Activated CD8-positive, alpha-beta memory T cell treated with anti-CD3 and anti-CD28 coated beads for 36 hours (primary cell): ENCODE measurements around the gene CGNL1. TPM values are rescaled to one million over a fixed set of nuclear protein-coding genes. Genes with fewer than 3 reads are reported as not detected.

Experiments
- CTCF ChIA-PET: fragments of 350-600 bp; sonication (Branson Sonifier 250); formaldehyde crosslinking; loops from one replicate; lab custom pipeline; 2021; ENCODE audit warnings: antibody characterized with exemption; lab: Charles Lee
- POLR2A ChIA-PET: fragments of 350-600 bp; sonication (Branson Sonifier 250); formaldehyde crosslinking; loops from one replicate; lab custom pipeline; 2021; ENCODE audit warnings: antibody characterized with exemption; lab: Charles Lee
- total RNA-seq, 2 experiments: library from RNA; stranded (reverse); gene quantifications; one replicate each; pipeline ENCODE4 v1.2.3, GENCODE V29; 2021

CGNL1 gene
- total RNA-seq, 2 experiments from 2014 or later = not detected

DNA sequence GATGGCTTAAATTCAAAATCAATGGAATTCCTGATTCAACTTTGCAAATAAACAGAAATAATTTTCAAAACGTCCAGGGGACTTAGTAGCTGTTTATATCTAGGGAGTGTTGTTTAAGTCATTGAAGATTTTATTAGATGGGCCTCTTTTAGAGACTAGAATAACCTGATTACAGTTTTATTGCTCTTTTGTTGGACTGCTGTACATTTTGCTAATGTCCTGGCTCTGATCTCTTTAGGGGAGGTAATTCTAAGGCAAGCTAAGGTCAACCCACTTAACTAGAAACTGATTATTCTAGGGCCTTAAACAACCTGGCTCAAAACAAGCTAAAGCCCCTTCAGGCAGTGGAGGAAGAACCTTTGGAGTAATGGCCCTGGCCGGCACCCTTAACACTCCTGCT, 153.4 kb downstream of the CGNL1 start:
- ChIA-PET CTCF (interaction anchor here (2.9 kb wide), 1 partner anchor 190 kb away, joined by 23 read pairs; no protein-coding TSS in a partner anchor), POLR2A (no interaction called here)

DNA sequence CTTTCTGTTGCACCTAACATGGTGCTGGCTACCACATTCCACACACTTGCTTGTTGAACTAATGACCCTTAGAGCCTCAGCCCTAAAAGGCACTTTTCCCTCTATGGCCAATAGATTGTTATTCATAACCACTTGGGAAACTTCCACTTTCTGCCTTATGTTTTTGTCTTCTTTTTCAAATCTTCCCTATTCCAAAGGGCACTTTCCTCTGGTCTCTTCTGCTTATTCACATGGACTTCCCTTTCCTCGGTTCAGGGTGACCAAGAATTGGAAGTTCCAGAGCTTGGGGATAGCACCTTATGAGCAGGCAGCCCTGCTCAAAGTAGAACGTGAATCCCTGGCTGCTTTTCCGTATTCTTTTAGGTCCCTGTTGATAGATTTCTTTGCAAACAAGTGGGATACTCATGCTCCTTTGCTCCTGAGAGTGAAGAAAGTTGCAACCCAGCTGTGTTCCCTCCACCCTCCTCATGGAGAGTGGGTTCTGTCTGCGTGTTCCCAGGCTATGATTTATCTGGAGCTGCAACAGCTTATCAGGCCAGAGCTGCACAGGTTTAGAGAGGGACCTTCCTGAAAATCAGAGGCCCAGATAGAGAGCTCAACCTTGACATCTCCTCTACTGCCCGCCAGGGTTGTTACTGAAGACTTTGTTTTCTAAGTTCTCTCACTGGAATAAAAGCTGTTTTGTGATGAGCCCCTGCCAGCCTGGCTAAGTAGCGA, 156.6 kb downstream of the CGNL1 start:
- POLR2A ChIA-PET = no interaction called here
- CTCF ChIA-PET = no interaction called here

DNA sequence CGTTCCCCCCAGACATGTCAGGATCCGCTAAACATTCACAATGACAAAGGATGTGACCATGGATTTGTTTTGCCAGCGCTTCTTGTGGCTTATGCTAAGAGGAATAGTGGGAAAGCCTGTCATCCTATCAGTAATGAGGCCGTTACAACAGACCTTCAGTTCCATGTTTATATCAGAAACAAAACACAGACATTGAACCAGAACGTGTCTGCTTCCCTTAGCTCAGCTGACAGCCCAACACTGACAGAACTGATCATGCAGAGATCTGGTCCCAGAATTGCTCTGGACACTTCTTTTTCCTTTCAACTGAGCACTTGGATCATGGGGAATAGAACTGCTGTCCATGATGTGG, 157.1 kb downstream of the CGNL1 start:
- ChIA-PET POLR2A (no interaction called here), CTCF (no interaction called here)

DNA sequence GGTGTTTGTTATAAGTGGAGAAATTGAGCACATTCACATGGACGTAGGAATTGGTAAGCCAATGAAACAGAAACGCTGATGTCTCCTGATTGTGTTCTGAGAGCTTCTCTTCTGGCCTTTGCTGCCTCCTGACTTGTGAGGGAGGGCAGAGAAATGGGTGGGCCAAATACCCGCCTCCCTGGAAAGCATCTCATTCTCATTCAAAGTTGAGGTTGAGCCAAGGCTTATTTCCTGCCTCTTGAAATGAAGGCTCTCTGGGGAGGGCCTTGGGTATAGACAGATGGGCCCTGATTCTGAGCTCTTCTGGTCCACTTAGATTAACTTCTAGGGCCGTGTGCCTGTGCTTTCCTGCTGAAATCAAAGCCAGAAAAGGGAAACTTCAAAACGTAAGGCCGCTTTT, 158.0 kb downstream of the CGNL1 start:
- ChIA-PET CTCF (no interaction called here), POLR2A (interaction anchor here (0.5 kb wide), 1 partner anchor 895 kb away, joined by 3 read pairs; no protein-coding TSS in a partner anchor)

DNA sequence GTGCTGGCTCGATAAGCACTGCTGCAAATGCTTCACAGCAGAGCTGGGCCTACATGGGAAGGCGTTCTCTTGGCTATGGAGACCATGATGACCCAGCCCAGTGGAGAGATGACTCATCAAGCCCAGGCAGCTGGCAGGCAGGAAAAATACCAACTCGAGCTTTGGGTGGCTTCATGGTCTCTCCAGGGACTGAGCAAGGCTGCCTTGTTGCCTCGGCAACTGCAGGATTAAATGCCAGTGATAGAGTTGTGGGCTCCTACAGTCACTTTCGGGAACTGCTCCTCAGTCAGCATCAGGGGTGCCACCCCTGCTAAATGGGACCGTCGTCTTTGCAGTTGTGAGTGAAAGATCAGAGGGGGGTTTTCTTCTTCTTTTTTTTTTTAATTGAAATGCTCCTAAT, 160.8 kb downstream of the CGNL1 start:
- POLR2A ChIA-PET = no interaction called here
- CTCF ChIA-PET = no interaction called here

DNA sequence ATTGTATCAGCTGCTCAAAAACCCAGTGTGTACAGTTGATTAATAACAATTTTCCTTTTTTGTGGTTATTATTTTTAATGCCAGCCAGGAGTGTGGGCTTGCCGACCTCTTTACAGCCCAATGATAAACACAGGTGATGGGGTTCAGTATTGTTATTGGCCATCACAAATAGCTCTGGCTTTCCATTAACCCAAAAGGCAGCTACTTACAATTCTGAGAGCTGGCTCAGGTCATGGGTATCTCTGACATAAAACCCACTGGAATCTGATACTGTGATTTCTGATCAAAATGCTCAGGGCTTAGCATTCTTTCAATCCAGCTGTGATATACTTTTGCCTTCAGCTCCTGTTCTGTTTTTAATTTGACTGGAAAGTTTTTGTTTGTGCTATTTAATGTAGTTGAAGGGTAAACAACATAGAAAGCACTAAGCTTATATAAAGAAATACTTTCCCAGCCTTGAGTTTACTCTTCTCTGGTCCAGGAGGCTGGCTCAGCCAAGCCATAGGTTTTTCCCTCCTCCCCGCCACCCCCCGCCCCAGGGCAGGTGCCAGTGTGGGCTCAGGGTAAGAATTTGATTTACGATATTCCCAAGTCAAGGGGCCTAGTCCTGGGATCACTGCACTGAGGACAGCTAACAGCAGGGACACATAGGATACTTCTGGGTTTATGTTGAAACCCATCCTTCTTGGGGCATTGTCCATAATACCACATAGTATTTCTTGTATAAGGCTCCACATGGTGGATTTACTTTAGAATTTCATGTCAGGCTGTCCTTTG, 161.4 kb downstream of the CGNL1 start:
- POLR2A ChIA-PET = no interaction called here
- CTCF ChIA-PET = no interaction called here

DNA sequence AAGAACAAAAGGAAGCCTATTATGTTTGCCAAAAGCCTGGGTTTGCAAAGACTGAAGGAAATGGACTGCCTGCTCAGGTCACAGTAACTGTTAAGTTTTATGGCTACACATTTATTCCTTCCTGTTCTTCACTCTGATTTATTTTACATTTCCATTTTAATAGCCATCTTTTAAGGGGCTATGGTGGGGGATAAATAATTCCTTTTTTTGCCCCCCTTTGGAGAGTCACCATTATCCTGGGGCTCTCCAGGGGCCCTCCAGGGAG, 161.9 kb downstream of the CGNL1 start:
- POLR2A ChIA-PET = no interaction called here
- CTCF ChIA-PET = no interaction called here

DNA sequence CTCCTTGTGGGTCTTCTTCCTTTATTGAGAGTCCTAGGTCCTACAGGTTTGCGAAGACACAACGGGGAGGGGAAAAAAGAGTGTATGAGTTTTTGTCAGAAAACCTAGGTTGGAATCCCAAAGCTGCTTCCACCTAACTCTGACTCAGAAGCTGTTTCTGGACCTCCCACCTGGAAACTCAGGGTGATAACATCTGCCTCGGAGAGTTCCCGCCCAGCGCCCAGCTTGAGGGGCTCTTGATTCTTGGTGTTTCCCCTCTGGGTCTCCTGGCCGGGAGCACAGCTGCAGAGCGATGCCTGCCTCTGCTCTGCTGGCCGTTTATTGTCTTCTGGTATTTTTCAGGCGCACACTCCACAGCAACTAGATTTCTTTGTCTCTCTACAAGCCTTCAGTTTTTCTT, 162.5 kb downstream of the CGNL1 start:
- CTCF ChIA-PET = no interaction called here

DNA sequence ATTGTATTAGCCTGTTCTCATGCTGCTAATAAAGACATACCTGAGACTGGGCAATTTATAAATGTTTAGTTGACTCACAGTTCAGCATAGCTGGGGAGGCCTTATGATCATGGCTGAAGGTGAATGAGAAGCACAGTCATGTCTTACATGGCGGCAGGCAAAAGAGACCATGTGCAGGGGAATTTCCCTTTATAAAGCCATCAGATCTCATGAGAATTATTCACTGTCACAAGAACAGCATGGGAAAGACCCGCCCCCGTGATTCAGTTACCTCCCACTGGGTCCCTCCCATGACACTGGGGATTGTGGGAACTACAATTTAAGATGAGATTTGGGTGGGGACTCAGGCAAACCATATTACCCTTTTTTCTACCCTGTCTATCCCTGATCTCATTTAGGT, 163.9 kb downstream of the CGNL1 start:
- CTCF ChIA-PET = interaction anchor here (1.2 kb wide), 1 partner anchor 200 kb away, joined by 3 read pairs; no protein-coding TSS in a partner anchor
- POLR2A ChIA-PET = no interaction called here

More for the DNA sequence above, 162.5 kb downstream of the CGNL1 start:
- POLR2A ChIA-PET = no interaction called here

DNA sequence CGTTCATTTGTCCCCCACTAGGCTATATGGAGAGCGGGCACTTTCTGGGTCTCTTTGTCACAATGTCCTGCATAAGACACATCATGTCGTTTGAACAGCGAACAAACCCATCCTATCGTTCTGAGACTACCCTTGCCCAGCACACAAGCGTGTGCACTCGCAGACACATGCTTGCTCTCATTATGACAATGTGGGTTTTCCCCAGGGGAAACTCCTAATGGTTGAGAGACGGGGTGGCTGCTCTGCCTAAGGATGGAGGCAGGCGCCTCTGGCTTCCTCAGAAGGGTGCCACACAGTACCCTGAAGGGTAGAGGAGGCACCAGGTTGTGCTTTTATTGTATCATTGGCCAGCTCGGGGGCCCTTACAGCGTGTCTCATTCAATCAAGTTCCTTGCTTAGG, 164.4 kb downstream of the CGNL1 start:
- ChIA-PET POLR2A (no interaction called here), CTCF (interaction anchor here (1.2 kb wide), 1 partner anchor 200 kb away, joined by 3 read pairs; no protein-coding TSS in a partner anchor)

DNA sequence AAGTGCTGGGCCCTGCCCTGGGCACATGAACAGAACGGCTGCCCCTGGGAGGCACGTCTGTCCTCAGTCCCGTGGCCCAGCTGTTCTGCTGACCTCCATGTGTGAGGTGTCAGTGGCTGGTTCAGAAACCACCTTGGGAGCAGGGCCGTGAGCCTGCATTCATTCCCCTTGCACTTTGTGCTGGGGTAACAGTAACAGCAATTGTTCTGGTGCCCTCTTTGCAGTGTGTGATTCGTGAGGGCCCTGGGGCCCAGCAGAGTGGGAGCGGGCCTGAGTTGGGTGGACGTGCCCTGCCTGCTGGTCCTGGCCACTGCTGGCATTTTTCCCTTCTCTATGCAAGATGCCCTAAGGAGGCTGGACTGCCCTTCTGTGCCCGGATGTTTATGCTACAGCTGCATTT, 165.0 kb downstream of the CGNL1 start:
- POLR2A ChIA-PET = no interaction called here
- CTCF ChIA-PET = interaction anchor here (1.2 kb wide), 2 partner anchors 14 to 201 kb away, joined by 3 to 4 read pairs; no protein-coding TSS in a partner anchor

DNA sequence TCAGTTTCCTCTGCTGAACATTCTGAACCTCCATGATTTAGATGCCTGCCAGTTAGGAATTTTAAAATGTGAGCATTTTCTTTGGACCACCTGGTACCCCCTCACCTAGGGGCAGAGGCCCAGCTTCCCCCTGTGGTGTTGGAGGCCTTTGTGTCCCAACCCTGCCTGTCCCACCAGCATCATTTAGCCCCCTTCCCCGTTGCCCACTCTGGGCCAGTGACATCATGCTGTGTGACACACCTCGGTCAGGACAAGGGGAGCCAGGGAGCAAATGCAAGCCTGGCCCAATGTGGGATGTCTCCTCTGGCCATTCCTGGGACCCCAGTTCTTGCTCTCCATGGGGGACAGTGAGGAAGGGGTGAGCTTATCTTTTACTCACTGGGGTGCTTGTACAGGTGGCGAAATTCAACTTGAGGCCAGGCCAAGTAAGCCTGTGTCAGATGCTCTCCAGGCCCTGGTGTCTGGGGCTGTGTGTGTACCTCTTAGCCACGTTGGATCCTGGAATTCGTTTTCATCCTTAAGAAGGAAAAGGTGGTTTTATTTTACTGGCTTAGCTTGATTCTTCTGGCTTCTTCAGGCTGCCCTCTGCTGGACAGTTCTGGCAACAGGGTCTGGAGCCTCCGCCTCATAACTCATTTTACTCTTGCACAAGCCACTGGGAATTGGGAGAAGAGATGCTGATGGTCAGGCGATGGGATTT, 165.7 kb downstream of the CGNL1 start:
- POLR2A ChIA-PET = no interaction called here
- CTCF ChIA-PET = interaction anchor here (0.7 to 1.2 kb wide), 3 partner anchors 9 to 193 kb away, joined by 3 to 4 read pairs (median 4); no protein-coding TSS in a partner anchor

DNA sequence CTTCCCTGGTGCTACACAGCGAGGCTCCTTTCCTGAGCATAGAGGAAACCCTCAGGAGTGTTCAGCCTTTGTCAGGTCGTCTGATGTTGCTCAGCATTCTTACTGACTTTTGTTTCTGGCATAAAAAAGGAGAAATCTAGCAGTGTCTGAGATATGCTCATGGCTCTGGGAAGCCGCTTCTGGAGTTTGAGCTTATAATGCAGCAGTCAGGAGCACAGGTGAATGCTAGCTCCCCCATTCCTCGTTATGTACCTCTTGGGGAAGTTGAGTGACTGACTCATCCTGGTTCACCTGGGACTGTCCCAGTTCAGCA, 166.2 kb downstream of the CGNL1 start:
- ChIA-PET POLR2A (no interaction called here), CTCF (interaction anchor here (1.2 kb wide), 2 partner anchors 15 to 194 kb away, joined by 3 to 4 read pairs; no protein-coding TSS in a partner anchor)

DNA sequence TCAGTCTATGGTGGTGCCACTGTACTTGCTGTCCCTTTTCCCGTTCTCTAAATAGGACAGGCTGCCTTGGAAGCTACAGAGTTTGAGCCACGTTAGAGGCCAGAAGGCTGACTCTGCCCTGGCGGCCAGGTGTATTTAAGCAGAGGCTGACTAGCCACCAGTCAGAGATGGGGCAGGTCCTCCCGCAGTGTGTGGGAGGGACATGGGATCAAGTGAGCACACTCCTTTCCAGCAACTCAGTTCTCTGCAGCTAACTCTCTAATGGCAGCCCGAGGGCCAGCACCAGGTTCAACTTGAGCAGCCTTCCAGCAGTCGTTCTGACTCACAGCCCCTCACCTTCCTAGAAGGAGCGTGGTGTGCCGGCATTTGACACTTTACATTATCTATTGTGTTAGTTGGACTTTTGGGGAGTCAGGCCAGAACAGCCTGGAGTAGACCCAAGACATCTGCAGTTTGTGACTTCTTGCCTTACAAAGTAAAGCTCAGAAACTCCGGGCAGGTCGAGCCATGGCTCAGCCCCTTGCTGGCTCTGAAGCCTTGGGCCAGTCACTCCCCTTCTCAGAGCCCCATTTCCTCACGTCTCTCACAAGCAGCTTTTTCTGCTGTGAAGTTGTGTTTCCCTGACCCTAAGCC, 168.7 kb downstream of the CGNL1 start:
- ChIA-PET POLR2A (no interaction called here), CTCF (interaction anchor here (1.2 kb wide), 1 partner anchor 204 kb away, joined by 5 read pairs; no protein-coding TSS in a partner anchor)

DNA sequence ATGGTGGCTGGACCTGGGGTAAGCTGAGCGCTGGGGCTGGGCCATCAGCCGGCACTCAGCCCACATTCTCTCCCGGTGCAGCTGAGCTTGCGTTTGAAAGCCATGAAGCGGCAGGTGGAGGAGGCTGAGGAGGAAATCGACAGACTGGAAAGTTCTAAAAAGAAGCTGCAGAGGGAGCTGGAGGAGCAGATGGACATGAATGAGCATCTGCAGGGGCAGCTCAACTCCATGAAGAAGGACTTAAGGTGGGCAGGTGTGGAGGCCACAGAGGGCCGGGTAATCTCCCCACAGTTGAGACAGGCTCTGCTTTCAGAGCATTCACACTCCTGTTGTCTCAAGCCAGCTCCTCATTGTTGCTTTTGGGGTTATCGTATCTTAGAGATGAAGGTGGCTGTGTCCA, 169.7 kb downstream of the CGNL1 start:
- POLR2A ChIA-PET = no interaction called here
- CTCF ChIA-PET = interaction anchor here (1.2 kb wide), 1 partner anchor 205 kb away, joined by 5 read pairs; no protein-coding TSS in a partner anchor

DNA sequence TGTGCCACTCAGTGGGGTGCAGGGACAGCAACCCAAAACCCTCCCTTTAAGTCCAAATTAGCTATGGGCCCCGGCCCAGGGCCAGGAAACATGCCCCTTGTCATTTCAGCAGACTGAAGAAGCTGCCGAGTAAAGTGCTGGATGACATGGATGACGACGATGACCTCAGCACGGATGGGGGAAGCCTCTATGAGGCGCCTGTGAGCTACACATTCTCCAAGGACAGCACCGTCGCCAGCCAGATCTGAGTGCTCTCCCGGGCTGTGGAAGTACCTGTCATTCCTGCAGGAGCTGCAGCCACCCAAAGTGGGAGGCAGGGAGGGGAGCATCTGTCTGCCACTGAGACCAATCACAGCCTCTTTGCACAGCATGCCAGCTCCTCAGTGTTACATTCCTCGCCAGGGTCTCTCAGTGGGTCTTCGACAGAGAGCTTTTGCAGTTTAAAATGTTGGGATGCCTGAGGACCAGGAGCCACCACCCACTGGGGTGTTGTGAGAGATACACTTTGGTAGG, 171.0 kb downstream of the CGNL1 start:
- POLR2A ChIA-PET = no interaction called here
- CTCF ChIA-PET = no interaction called here

DNA sequence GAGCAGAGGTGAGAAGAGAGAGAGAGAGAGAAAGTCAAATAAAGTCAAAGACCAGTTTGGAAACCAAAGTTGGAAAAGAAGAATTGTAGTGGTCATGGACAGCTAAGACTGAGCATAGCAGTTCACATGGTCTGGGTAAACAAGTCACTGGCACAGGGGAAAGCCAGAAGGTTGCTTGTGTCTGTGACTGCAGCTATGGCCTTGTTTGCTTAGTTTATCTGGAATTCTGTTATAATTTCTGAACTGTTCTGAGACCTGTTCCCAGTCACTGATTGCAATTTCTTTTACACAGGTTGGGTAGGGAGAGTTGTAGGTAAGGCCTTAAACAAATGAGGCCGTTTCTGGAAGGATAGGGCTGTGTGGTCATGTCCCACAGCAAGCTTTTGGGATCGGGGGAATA, 172.0 kb downstream of the CGNL1 start:
- POLR2A ChIA-PET = no interaction called here
- CTCF ChIA-PET = no interaction called here

DNA sequence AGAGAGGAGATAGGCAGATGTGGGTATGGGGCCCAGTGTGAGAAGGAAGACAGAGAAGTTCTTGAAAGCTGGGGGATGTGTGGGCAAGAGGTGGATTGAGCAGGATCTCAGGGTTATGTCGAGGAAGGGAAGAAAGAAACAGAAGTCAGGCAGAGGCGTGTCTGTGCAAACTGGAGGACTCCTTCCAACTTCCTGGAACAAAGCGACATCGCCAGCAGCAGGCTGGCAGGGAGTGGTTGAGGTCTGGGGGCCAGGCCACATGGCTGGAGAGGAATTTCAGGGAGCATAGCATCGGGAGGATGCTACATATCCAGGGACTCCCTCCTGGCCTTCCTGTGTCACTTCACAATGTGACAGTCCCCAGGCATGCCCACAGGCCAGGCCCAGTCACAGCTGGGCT, 172.5 kb downstream of the CGNL1 start:
- CTCF ChIA-PET = no interaction called here
- POLR2A ChIA-PET = no interaction called here

DNA sequence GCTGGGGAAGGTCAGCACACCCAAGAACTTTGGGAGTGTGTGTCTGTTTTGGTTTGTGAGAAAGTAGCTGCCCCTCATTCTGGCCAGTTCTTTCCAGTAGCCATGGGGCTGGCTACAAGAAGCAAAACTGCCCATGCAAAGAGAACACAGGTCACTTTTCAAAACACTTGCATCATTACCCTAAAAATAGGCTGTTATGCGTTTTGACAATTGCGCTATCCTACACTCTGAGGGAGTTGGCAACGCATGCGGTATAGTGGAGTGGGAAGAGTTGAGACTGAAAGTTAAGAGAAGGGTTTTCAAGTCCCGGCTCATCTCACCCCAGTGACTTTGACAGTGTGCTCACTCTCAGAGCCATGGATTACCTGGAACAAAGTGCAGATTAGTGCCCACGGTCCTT, 173.6 kb downstream of the CGNL1 start:
- CTCF ChIA-PET = interaction anchor here (0.6 to 1.7 kb wide), 2 partner anchors 8 to 809 kb away, joined by 3 to 4 read pairs; no protein-coding TSS in a partner anchor
- POLR2A ChIA-PET = no interaction called here
